K562 (cell line): ENCODE results near the gene PSD2. TPM values are rescaled to one million over a fixed set of nuclear protein-coding genes. Genes with fewer than 3 reads are reported as not detected.

Experiments used
- polyA plus RNA-seq, 8 experiments: library from polyadenylated mRNA; depleted of rRNA in 4 of 8; stranded (reverse) in 5 of 8; unstranded in 3 of 8; fragments of >200 nt; fragmentation: Nextera tagmentation in 2 of 8; fragmentation: Illumina TruSeq in 1 of 8; extraction: Ambion mirVana in 2 of 8; extraction: Trizol in 1 of 8; gene quantifications; 2 replicates each; pipeline versions ENCODE4 v1.2.1 to v1.2.3, GENCODE V29; 2011 to 2014; ENCODE audit warnings: inconsistent platforms in 1 of 8, missing spikeins in 1 of 8
- small RNA-seq: library from RNA; depleted of rRNA; stranded (forward); fragments of <200 nt; gene quantifications from one replicate; pipeline ENCODE3, GENCODE V24; 2014
- total RNA-seq, 7 experiments: library from RNA; depleted of rRNA in 6 of 7; stranded (reverse); fragments of >200 nt in 6 of 7; fragmentation: Illumina TruSeq in 2 of 7; extraction: Trizol in 2 of 7; gene quantifications; 2 replicates each; pipeline versions ENCODE4 v1.2.1 to v1.2.3, GENCODE V29; 2011 to 2021; ENCODE audit warnings: low replicate concordance in 1 of 7

PSD2 gene
- total and polyA plus RNA-seq, 9 of the 15 experiments (the other 6 are each of a cell fraction or from before 2014, with no cell fraction given), result 0.01 to 0.09 (median 0.04) TPM; not detected in 4

Small RNAs within 50 kb of the gene (small RNA-seq; reads per million reads assigned to genes)
- gene AC008667.4, result not detected

Other genes with a start within 250 kb of the PSD2 start
- gene UBE2D2, start 234.5 kb upstream of the PSD2 start, total RNA-seq (2014; rRNA removed), result 72.0 and 92.9 TPM in 2 replicates
- gene UBE2D2, start 234.5 kb upstream of the PSD2 start, total RNA-seq (2014; rRNA removed; fragmentation: Illumina TruSeq; extraction: Trizol), result 158 and 167 TPM in 2 replicates
- gene UBE2D2, start 234.5 kb upstream of the PSD2 start, total RNA-seq (2015; rRNA removed; fragmentation: Illumina TruSeq; extraction: Trizol), result 151 TPM in 2 replicates
- gene UBE2D2, start 234.5 kb upstream of the PSD2 start, total RNA-seq (2021), result 198 and 211 TPM in 2 replicates
- gene UBE2D2, start 234.5 kb upstream of the PSD2 start, polyA plus RNA-seq (2011; rRNA removed), result 111 and 122 TPM in 2 replicates
- 126 and 138 TPM in 2 replicates for gene UBE2D2, start 234.5 kb upstream of the PSD2 start, polyA plus RNA-seq (2014; fragmentation: Illumina TruSeq; extraction: Trizol)
- gene UBE2D2, start 234.5 kb upstream of the PSD2 start, polyA plus RNA-seq (2014; fragmentation: Nextera tagmentation; extraction: Ambion mirVana), result 10 to 100 TPM; 53.6 to 58.8 TPM
- gene UBE2D2, start 234.5 kb upstream of the PSD2 start, polyA plus RNA-seq (2014; rRNA removed), result 77.7 and 85.0 TPM in 2 replicates
- gene CXXC5, start 147.5 kb upstream of the PSD2 start, total RNA-seq (2014; rRNA removed), result 121 and 123 TPM in 2 replicates
- gene CXXC5, start 147.5 kb upstream of the PSD2 start, total RNA-seq (2014; rRNA removed; fragmentation: Illumina TruSeq; extraction: Trizol), result 24.1 and 25.8 TPM in 2 replicates
- gene CXXC5, start 147.5 kb upstream of the PSD2 start, total RNA-seq (2015; rRNA removed; fragmentation: Illumina TruSeq; extraction: Trizol), result 40.6 and 45.1 TPM in 2 replicates
- 79.3 and 87.8 TPM in 2 replicates for gene CXXC5, start 147.5 kb upstream of the PSD2 start, total RNA-seq (2021)
- gene CXXC5, start 147.5 kb upstream of the PSD2 start, polyA plus RNA-seq (2011; rRNA removed), result 44.8 and 51.8 TPM in 2 replicates
- 45.8 and 61.2 TPM in 2 replicates for gene CXXC5, start 147.5 kb upstream of the PSD2 start, polyA plus RNA-seq (2014; fragmentation: Illumina TruSeq; extraction: Trizol)
- 1 to 10 TPM; 1.9 to 4.6 TPM for gene CXXC5, start 147.5 kb upstream of the PSD2 start, polyA plus RNA-seq (2014; fragmentation: Nextera tagmentation; extraction: Ambion mirVana)
- gene CXXC5, start 147.5 kb upstream of the PSD2 start, polyA plus RNA-seq (2014; rRNA removed), result 63.8 and 67.0 TPM in 2 replicates
- gene NRG2, start 247.5 kb downstream of the PSD2 start, total RNA-seq (2014; rRNA removed), result not detected in 2 replicates
- not detected in 2 replicates for gene NRG2, start 247.5 kb downstream of the PSD2 start, total RNA-seq (2014; rRNA removed; fragmentation: Illumina TruSeq; extraction: Trizol)
- gene NRG2, start 247.5 kb downstream of the PSD2 start, total RNA-seq (2015; rRNA removed; fragmentation: Illumina TruSeq; extraction: Trizol), result not detected in 2 replicates
- gene NRG2, start 247.5 kb downstream of the PSD2 start, total RNA-seq (2021), result 0.07 TPM in 1 of 2 replicates, not detected in the other
- not detected in 2 replicates for gene NRG2, start 247.5 kb downstream of the PSD2 start, polyA plus RNA-seq (2011; rRNA removed)
- not detected in 2 replicates for gene NRG2, start 247.5 kb downstream of the PSD2 start, polyA plus RNA-seq (2014; fragmentation: Illumina TruSeq; extraction: Trizol)
- not detected for gene NRG2, start 247.5 kb downstream of the PSD2 start, polyA plus RNA-seq (2014; fragmentation: Nextera tagmentation; extraction: Ambion mirVana)
- not detected in 2 replicates for gene NRG2, start 247.5 kb downstream of the PSD2 start, polyA plus RNA-seq (2014; rRNA removed)